Activated T-cell treated with anti-CD3 and anti-CD28 coated beads, Interleukin-2, amount 50 U/mL, for 48 hours (primary cell): ENCODE data around the gene SUSD6.

ENCODE experiments used
- DNase-seq, 2 experiments: peaks; one replicate each; pipeline ENCODE4 v3.0.0-alpha.2; 2020

Gene SUSD6, protein sequence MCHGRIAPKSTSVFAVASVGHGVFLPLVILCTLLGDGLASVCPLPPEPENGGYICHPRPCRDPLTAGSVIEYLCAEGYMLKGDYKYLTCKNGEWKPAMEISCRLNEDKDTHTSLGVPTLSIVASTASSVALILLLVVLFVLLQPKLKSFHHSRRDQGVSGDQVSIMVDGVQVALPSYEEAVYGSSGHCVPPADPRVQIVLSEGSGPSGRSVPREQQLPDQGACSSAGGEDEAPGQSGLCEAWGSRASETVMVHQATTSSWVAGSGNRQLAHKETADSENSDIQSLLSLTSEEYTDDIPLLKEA

GRCh38 chr14:69611172-69612013 is at the start of gene SUSD6:
Gene SUSD6, plus strand, starts transcription at chr14:69611596. Its CDS starts 46,997 bp downstream, at chr14:69658593.
- peak; percentile 89 to 93 for DNase-seq

GRCh38 chr14:69561893-69562292 is 49.5 kb upstream of the SUSD6 start:
- DNase-seq = no peak

- no peak for DNase-seq
Observed at GRCh38 chr14:69567563-69567962, 43.8 kb upstream of the SUSD6 start.

GRCh38 chr14:69569859-69570258 is 41.5 kb upstream of the SUSD6 start:
- no peak for DNase-seq

DNA sequence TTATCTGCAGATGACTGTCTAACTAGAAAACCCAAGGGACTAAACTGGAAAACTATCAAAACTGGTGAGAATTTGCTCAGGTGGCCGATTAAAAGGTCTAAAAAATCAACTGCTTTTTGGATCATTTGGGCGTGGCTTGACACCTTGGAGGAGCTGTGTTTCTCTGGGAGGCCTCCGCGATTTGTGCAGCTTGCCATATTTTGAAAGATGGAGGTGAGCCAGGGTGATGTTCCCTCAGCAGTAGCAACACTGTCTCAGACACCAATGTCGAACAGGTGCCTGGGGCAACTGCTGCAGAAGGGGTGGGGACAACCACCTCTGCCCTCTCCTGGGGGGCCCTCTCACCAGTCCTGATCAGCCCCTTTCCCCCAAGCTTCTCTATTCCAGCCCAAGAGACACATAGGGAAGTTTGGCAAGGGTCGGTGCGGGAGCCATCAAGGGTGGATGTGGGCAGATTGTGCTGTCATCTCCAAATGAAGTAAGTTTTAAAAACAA is 40.5 kb upstream of the SUSD6 start:
- peak in 1 of 2 experiments; percentile 19 for DNase-seq

GRCh38 chr14:69571449-69572029 is 39.9 kb upstream of the SUSD6 start:
- DNase-seq = peak in 1 of 2 experiments; percentile 24

DNA sequence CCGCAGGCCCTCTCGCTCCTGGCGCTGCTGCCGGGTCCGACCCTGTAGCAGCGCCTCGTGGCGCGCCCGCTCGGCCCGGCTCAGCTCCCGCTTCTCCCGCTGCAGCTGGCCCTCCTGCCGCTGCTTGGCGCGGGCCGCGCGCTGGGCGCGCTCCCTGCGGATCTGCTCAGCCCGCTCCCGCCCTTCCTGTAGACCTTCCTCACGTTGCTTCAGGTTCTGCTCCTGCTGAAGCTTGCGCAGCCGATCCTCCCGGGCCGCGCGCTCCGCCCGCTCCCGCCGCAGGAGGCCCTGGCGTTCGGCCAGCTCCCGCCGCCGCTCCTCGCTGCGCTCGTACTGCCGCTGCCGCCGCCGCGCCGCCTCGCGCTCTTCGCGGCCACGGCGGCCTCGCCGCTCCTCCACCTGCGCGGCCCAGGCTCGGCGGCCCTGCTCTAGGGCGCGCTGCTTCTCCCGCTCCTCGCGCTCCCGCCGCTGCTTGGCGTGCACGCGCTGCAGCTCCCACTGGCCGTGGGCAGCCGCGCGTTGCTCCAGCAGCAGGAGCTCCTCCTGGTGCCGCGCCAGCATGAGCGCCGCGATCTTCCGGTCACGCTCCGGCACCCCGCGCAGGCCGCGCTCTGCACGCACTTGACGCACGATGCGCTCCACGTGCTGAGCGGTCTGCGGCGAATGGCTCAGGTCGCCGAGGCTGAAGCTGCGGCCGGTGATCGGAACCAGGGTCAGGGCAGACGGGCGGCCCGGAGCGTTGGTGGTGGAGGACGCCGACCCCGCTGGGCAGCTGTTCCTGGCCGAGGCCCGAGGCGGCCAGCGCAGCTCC is 39.2 kb upstream of the SUSD6 start:
- DNase-seq = peak; percentile 36 to 51

- DNase-seq = no peak
Observed at GRCh38 chr14:69572841-69573135, 38.6 kb upstream of the SUSD6 start.

GRCh38 chr14:69573205-69573830 is 38.1 kb upstream of the SUSD6 start:
- DNase-seq = peak in 1 of 2 experiments; percentile 24

- DNase-seq = peak; percentile 25 to 30
Observed at GRCh38 chr14:69573831-69574262, 37.5 kb upstream of the SUSD6 start.

DNA sequence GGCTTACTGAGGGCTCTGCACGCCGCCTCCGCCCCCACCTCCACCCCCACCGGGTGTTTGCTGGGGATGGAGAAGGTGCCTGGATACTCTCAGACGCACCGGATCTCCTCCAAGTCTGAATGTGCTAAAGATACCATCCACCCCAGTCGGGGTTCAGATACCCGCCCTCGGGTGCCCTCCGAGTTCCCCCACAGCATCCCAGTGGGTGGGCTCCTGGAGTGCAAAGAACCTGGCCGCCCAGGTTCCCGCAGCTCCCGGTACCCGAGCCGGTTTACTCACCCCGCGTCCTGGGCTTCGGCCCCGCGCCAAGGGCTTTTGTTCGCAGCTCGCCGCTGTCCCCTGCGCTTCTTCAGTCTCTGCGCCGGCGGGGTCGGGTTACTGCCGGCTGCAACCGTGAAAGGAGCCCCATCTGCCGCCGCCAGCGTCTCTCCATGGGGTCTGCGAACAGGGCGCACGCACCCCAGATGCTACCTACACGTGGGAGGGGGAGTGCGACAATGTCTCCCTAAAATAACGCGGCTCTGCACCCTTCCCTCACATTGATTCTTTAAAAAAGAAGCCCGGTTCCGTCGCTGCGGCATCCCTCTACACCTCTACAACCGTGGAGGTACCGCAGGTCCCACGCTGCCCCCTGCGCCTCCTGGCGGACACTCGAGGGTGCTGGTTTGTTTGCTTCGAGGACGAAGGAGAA is 37.0 kb upstream of the SUSD6 start, which contains the start of gene CCDC177:
Gene CCDC177 (minus strand): TSS at position 609 of the 691 bp plus-strand sequence. CDS start 1,249 bp downstream, outside the sequence.
- DNase-seq = peak; percentile 83 to 85

GRCh38 chr14:69574954-69575295 is 36.5 kb upstream of the SUSD6 start:
- DNase-seq = no peak

DNA sequence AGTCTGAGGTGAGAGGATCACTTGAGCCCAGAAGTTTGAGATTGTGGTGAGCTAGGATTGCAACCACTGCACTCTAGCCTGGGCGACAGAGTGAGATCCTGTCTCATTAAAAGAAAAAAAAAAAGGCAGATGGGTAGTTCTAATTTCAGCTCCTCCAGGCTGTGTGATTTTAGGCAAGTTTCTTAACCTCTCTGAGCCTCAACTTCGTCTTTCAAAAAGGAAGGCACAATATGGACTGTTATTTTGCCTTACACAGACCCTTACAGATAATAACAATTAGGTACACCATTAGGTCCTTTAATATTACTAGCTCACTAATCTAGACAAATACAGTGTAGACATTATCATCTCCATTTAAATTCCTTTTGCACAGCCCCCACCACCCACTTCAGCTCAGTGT is 31.9 kb upstream of the SUSD6 start:
- DNase-seq = no peak

GRCh38 chr14:69580009-69580577 is 31.3 kb upstream of the SUSD6 start:
- peak in 1 of 2 experiments; percentile 33 for DNase-seq

DNA sequence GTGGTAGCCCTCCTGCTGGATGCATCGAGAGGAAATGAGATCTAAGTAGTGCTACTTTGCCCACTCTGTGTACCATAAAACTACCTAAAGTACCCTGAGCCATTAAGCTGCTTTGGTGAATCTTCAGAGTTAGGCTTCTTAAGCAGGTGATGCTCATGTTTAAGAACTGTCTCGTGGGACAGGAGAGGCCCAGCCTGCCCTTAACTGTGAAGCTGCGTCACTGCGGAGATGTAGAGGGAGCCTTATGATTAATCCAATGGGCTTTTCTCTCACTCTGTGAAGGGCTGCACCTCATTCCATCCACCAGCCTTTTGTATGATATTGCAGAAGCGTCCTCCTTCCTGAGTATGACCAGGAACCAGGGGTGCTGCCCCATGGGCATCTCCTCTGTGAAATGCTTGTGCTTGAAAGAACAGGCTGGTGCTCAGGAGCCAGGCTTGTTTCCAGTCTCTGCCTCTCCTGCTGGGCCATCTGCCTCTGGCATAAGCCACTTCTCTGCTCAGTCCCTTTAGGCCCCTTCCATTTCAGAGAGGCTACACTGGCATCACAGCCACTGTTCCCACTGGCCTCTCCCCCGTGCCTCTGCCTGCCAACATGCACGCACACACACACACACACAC is 30.0 kb upstream of the SUSD6 start:
- no peak for DNase-seq

- no peak for DNase-seq
Observed at GRCh38 chr14:69582212-69582611, 29.2 kb upstream of the SUSD6 start.

DNA sequence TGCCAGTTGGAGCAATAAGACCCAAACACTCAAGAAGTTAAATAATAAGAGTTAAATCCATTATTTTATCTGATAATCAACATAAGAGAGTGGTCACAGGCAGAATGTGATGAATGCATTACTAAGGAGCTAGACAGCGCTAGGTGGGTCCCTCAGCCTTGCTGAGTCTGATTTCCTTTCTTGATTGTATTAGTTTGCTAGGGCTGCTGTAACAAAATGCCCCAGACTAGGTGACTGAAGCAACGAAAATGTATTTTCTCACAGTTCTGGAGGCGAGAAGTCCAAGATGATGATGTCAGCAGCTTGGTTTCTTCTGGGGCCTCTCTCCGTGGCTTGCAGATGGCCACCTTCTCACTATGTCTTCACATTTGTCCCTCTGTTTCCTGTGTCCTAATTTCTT is 28.6 kb upstream of the SUSD6 start:
- DNase-seq = no peak

DNA sequence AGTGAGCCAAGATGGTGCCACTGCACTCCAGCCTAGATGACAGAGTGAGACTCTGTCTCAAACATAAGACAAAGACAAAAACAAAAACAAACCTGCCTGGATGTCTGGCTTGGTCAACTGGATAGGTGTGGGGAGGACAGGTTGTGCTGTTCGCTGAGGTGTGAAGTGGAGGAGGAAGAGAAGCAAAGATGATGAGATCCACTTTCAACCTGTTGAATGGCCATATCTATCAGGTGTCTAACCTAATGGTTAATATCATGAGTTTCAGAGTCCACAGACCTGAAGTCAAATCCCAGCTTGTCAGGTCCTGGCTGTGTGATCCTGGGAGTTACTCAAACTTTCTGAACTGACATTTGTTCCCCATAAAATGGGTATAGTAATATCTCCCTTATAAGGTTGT is 27.0 kb upstream of the SUSD6 start:
- DNase-seq = no peak

DNA sequence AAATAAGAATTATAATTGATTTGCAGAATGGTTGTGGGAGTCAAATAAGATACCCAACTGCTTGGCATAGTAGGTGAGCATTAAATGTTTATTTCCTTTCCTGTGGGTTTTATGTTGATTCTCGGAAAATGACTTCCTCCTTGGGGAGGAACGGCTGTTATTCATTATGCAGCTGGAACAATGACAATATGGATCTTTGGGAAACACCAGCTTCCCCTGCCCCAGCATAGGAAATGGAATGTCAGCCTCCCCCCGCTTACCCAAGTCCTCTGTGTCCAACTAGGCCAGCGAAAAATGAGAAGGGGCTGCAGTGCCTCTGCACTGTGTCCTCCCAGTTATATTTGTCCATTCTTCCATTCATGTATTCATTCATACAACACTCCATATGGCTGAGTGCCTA is 25.0 kb upstream of the SUSD6 start:
- DNase-seq = no peak

GRCh38 chr14:69587389-69587788 is 24.0 kb upstream of the SUSD6 start:
- DNase-seq = no peak

- no peak for DNase-seq
Observed at GRCh38 chr14:69591317-69591716, 20.1 kb upstream of the SUSD6 start.
